ENCODE measurements around the gene GYS2.
A peak's percentile ranks its signal among the peaks of the same experiment; 100 is the strongest.
"Not testable (repeated sequence)": the region's sequence is repeated elsewhere in the genome, so short reads cannot be mapped to it uniquely, and the experiment has no call there.

The GYS2 gene

DNA sequence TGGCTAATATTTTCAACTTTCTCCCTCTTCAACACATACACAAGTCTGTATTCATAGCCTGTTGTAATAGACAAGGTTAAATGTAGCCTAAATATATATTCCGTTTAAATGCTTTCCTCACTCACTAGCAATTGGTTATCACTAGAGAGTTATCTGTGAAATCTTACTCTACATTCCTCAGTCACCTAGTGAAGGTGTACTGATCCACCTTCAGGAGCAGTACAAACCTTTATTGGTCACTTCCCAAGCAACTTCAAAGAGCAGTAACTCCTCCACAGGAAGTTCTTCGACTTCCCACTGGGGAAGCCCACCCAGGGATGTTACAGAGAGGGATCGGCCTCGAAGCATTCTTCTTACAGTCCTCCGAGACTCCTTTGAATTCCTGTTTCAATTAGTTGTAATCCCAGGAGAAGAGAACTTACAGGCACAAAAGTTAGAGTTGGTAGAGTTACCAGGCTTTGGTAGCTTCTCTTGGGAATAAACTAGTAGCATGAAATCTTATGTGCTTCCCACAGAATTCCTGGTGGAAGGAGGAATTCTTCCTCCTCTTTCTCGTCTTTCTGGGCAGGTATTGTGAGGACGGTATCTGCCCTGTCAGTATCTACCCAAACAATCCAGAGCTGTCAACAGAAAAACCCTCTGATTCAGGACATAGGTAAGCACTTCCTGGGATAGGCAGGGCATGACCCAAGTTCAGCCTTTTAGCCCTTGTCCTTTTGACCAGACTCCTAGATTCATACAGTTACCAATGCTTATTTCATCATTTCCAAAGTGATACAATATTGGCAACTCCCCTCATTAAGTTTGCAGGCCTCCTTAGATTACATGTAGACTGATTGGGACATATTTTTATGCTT lies at the start of gene GYS2:
Gene GYS2, minus strand, starts transcription at position 603 of the 857 bp plus-strand sequence. Its CDS starts 255 bp downstream, at position 348.
- no peak for DNase-seq

DNA sequence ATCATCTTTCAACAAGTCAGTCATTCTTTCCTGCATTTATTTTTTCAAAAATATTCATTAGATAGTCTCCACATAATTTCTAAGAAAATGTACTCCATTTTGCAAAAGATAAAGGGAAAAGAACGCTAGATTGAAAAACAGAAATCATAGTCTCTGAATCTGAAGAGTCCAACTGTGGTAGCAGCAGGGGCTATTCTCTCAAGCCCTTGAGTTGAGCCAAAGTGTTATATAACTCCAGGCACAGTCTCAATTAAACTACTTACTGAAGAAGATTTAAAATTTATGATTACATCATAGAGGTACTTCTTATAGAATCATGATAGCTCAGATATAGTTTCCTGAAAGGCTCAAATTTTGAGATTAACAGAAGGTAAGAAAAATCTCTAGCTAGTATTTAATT lies 47.2 kb upstream of the GYS2 start:
- DNase-seq = no peak

DNA sequence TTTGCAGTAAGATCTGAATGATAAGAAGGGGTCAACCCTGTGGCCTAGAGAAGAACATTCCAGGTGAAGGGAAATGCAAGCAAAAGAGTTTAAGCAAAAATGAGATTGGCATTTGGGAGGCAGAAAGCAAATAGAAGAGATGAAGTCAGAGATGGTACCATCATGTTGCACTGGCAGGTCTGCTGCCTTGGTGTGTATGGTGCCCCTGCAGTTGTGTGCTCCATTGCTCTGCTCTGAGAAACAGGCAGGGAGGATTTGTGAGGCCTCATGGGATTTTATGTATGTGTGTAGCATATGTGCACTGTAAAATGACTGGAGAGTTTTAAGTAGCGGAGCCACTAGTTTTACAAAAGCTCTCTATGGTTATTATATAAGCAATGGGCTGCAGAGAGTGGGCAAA lies 46.4 kb upstream of the GYS2 start:
- DNase-seq = no peak

DNA sequence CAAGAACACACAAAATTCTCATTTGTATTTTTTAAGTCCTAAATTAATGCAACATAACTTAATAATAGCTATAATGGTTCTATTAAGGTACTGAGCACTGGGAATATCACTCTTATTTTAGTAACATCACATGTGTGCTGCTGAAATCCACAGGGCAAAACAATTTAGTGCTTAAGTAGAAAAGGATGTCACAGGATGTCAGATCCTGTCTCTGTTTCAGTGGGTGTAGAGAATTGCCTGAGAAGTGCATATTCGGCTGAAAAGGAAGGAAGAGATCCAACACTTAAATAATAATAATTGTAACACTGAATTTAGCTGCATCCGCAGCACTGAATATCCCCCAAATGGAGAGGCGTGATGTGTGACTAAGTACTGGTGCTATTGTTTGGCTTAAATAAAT lies 44.4 kb upstream of the GYS2 start:
- DNase-seq = no peak

DNA sequence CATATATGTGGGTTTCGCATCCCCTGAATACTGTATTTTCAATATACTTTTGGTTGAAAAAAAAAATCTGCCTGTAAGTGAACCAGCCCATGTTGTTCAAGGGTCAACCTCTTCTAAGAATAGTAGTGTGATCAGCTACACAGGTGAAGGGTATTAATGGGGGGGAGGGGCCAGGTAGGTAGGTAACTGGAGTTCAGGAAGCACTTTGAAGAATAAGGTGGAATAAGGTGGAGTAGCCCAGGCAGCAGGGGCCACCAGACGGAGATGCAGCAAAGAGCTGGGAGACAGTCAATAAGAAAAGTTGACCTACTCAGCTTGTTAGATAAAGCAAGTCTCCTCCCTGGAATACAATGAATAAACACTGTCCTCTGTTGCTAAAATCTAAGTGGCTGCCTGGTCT lies 43.7 kb upstream of the GYS2 start:
- DNase-seq = no peak

DNA sequence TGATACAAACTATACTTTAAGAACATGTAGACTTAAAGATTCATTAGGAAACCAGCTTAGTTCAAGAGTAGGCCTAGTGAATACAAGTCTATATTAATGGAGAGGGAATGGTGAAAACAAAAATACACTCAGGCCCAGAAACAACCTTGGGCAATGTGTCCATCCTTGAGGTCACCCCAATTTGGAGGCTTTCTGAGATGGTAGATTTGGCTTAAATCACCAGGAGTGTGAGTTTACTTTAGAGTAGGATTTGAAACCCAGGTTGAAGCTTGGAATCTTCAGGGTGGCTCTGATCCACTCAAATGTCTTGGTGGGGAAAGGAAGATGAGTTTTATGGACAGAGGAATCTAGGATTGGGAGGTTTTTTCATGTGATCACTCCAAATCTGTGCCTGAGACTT lies 42.5 kb upstream of the GYS2 start:
- DNase-seq = no peak

DNA sequence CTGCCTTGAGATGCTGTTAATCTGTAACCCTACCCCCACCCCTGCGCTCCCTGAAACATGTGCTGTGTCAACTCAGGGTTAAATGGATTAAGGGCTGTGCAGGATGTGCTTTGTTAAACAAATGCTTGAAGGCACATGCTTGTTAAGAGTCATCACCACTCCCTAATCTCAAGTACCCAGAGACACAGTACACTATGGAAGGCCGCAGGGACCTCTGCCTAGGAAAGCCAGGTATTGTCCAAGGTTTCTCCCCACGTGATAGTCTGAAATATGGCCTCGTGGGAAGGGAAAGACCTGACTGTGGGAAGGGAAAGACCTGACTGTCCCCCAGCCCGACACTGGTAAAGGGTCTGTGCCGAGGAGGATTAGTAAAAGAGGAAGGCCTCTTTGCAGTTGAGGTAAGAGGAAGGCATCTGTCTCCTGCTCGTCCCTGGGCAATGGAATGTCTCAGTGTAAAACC lies 40.4 kb upstream of the GYS2 start:
- not testable (repeated sequence) for DNase-seq

DNA sequence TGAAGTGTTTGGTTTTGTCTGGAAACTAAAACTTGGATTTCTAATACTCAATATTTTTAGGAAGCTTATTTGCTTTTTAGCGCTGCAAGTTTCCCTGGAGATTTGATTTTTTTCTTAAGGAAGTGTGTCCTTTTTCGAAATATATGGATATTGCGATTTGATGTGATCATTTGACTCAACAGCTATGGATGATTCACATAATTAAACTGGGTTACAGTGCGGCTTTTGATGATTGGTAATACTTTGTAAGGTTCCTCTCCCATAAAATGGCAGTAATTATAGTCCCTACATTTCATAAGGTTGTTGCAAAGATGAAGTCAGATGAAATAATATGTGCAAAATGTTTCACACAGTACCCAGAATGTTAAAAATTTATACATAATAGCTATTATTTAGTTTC lies 39.9 kb upstream of the GYS2 start:
- DNase-seq = no peak

DNA sequence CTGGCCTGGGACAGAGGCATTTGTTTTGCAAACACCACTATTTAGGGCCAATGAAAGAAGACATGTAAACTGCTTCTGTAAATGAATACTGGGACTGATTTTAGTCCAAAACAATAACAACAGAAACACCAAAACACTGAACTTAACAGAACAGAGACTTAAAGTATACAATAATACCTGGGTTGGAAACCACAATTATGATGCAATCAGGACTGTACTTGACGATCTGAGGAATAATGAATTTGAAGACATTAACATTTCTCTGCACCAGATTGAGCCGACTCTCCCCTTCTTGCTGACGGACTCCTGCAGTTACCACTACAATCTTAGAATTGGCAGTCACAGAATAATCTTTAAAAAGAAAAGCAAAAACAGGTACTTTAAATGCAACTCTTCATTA lies 39.1 kb upstream of the GYS2 start:
- no peak for DNase-seq

DNA sequence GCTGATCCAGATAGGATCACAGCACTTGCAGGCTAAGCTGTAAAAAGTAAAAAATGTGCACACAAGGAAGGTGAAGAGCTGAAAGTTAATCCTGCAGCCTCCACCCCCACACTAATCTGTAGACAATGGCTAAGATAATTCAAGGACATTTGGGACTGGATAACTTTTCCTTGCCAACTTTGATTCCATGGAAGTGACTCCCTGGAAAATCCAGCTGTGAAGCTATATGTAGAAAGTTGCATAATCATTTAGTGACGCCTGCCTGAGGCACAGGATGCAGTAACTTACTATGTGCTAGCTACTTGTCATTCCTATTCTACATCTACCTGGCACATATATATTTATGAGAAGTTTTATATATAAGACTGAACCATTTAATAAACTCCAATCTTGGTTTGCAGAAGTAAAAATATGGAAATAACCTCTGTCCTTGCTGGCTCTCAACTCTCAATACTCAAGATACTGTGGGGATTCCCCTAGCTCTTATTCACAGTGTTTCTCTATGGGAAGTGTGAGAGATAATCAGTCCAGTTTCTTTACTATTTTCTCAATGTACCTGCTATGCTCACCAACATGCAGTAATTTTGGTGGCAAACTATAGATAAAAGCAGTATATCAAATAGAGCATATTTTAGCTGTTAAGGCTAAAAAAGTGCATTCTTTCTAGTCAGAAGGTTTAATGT lies 38.2 kb upstream of the GYS2 start:
- no peak for DNase-seq

DNA sequence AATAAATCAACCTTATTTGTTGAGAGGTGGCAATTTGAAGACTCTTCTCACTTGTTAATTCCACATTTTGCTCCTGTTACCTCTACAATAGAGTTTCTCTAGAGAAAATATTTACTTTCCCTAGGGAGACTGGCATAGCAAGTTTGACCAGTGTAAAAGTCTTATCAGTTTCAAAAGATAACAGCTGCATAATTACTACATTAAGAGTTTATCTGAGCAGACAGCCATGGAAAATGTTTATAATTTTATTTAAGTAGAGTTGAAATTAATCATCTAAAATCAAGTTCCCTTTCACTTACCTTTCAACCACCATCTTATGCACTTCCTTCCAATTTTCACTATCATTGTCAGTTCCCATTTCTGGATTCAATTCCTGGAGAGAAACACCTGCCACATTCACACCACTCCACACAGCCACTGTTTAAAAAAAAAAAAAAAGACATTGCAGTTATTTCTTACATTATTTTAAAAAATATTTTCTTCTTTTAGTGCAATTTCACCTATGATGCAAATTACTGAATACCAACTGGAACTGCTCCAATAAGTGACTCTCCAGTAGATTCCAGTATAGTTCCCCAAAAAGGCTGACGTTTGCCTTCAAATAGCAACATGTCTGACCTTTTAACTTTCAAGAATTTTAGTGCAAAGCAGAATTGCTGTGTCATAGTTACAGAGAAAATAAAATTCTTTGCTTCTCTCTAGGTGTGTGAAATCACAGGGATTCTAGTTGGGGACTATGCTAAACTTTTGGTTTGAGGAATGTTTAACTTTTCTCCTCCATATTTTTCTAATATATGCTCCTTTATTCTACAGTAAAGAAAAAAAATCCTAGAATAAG lies 33.6 kb upstream of the GYS2 start:
- DNase-seq = peak; percentile 66

DNA sequence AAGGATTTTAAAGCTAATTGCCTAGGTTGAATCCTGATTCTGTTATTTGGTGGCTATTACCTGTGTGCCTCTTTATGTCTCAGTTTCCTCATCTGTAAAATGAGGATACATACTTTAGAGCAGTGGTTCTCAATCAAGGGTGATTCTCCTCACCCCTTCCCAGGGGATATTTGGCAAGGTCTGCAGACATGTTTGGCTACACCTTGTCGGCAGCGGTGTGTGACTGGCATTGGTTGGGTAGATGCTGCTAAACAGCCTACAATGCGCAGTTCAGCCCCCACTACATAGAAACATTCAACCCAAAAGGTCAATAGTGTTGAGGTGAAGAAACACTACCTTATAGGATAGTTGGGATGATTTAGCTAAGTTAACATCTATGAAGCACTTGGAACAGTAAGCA lies 29.6 kb upstream of the GYS2 start:
- DNase-seq = no peak

DNA sequence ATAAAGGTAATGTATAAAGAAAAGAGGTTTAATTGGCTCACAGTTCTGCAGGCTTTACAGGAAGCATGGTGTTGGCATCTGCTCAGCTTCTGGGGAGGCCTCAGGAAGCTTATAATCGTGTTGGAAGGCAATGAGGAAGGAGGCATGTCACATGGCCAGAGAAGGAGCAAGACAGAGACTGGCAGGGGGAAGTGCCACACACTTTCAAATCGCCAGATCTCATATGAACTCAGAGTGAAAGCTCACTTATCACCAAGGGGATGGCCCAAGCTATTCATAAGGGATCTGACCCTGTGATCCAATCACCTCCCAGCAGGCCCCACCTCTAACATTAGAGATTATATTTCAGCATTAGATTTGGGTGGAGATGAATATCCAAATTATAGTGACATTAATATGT lies 26.7 kb upstream of the GYS2 start:
- no peak for DNase-seq

DNA sequence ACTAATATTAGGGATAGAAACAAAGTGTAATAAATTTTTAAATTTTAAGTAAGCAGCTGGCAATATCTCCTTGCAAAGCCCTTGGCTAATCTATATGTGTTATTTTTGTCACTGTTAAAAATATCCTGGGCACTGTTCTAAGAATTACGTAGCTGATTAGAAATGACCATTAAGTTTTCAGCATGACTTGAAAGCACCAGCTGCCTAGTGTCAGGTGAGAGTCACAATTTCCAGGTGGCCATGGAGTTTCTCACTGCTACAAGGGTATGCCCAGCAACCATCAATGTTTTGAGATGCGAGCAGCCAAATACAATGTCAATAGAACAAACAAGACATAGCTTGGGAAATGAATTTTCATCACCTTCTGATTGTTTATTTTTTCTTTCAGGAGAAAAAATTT lies 23.3 kb upstream of the GYS2 start:
- DNase-seq = no peak

DNA sequence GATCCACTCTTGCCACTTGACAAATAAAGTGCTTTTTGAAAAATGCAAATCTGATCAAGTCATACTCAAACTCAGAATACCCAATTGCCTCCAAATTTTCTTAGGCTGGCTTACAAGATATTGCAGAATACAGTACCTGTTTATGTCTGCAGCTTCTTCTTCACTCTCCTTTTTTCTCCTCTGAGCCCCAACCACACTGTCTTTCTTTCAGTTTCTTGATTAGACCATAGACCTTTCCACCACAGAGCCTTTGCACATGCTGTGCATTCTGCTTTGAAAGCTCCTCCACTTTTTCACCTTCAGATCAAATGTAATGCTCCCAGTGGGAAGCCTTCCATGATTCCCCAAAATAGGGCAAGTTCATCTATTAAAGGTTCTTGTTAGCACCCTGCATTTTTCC lies 13.9 kb upstream of the GYS2 start:
- no peak for DNase-seq

DNA sequence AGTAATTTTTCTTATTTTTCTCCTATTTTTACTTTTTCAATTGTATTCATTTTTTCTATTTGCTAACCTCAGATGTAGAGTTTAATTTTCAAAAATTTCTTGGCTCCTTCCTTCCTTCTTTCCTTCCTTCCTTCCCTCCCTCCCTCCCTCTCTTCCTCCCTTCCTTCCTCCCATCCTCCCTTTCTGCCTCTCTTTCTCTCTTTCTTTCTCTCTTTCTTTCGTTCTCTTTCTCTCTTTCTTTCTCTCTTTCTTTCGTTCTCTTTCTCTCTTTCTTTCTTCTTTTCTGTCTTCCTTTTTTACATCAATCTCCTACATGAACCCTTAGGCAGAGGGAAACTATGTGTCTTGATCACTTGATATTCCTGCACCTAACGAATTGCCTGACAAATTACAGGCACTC lies 12.4 kb upstream of the GYS2 start:
- no peak for DNase-seq

DNA sequence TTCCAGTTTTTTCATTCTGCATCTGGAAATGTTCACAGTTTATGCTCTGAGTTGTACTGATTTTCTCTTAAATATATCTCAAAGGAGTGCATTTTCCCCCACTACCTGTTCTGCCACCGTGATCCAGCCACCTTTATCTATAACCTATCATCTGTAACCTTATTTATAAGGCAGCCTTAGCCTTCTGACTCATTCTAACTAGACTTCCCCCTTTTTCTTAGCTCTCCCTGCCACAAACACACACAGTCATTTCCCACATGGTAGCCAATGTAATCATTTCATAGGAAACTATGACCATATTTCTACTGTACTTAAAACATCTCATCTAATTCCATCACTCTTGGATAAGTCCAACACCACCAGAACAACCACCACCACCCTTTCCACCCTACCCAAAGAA lies 10.8 kb upstream of the GYS2 start:
- DNase-seq = no peak

DNA sequence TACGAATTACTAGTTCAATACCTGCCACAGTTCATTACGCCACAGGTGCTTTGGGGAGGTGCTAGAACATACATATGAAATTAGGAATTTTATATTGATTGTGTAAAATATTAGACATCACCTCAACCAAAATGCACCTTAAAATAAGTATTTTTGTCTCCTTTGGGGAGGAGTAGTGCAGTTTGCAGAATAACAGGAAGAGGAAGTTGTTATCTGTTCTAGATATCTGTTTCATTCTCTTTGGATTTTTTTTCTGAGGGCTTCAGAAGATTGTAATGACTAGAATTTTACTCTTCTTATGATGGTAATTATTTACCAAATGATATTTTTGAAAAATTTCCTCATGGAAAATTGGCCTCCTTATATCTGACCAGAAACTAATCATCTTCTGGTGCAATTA lies 9.9 kb upstream of the GYS2 start:
- DNase-seq = no peak

DNA sequence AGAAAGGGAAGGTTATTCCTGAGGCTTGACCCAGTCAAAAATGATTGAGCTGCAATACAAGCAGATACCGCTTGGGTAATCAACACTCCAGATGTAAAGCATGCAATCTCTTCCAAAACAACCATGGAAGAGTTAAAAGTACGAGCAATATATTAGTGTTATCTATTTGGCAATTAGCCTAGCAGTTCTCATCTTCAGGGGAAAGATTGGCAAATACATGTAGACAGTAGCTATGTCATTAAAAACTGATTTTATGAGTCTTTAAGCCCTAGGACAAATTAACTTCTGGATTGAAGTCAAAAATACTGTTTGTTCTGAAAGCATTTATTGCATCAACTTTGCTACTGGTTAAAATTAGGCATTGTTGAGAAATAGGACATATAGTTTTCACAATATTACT lies 9.3 kb upstream of the GYS2 start:
- no peak for DNase-seq

DNA sequence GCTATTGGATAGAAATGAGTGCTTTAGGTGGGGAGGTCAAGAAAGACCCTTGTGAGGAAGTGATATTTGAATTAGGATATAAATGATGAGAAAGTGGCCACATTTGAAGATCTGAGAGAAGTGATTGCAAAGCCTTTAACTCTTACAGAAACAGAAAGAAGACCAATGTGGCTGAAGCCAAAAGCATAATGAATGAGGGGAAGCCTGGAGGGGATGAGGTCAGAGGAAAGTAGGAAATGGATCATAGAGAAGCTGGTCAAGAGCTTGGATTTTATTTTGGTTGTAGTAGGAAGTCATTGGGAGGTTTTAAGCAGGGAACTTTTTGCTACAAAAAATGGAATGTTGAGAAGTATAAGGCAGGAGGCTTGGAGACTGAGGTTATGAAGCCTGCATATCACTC lies 3.5 kb upstream of the GYS2 start:
- DNase-seq = no peak

DNA sequence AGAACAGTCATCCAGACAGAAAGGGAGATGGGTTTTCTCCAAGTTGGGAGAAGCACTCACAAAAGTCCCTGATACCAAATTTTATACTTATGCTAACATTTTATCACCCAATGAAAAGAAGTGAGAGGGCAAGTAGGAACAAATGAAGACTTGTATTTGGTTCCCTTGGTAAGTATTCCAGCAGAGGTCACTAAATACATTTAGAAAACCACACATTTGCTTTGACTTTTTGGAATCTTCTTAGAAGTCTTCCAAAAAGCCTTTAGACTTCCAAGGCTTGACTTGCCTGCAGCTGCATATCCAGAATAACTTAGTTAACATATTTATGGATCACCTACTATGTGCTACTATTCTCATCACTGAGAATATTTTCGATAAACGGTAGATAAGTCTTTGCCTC lies 3.1 kb upstream of the GYS2 start:
- no peak for DNase-seq

DNA sequence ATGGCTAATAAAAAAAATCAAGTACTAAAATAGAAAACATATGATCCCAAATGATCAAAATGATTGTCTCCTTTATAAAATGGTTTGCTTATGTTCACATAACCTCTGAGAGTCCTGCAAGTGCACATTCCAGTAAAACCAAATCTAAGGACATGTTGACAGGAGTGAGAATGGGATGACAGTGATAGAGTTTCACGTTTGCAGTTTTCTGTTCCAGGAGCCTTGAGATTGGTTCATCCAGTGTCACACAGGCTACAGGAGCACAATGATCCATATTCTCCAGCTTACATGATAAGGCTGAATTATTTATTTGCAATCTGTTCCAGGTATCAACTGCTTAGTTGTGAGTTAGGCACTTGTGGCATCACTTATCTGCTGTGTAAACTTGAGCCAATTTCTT lies 1.5 kb upstream of the GYS2 start:
- no peak for DNase-seq

DNA sequence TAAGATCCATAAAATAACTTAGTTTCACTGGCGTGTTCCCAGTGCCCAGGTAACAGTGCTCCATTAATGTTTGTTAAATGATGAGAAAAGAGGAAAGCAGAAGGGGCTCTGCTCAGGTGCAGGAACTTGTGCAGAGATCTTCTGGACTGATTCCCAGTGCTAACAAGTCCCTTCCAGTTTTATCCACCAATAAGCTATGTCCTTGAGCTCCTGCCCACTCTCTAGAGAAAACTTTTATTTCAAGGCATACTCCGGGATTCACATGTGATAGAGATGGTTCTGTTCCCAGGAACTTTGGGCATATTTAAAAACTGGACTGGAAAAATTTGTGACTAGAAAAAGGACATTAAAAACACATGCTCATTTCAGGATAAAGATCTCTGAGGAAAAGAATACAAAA lies 1.9 kb downstream of the GYS2 start:
- no peak for DNase-seq

DNA sequence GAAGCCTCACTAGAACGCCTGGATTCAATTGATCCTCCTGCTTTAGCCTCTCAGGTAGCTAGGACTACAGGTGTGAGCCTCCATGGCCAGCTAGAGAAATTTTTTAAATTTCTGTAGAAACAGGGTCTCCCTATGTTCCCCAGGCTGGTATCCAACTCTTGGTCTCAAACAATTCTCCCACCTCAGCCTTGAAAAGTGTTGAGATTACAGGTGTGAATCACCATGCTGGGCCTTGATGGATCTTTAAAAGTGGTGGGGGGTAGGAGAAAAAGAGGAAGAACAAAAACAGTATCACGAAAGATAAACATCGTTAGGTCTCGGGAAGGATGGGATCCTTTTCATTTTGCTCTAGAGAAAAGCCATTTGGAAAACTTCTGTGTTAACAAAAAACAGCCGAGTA lies 4.5 kb downstream of the GYS2 start:
- no peak for DNase-seq
